Glutamatergic neuron (in vitro differentiated cells): ENCODE data around the gene SP2. TPM values are rescaled to one million over a fixed set of nuclear protein-coding genes. Genes with fewer than 3 reads are reported as not detected.

Experiments
- DNase-seq: peaks from one replicate; pipeline ENCODE4 v3.0.0; 2022
- H3K27ac Mint-ChIP-seq: one replicate; pipeline ENCODE4 v1.8.0; 2020; ENCODE audit warnings: mild to moderate bottlenecking, mixed read lengths, inconsistent platforms; ENCODE audit not compliant: unreplicated experiment
- H3K27me3 Mint-ChIP-seq: one replicate; pipeline ENCODE4 v1.8.0; 2020; ENCODE audit warnings: mild to moderate bottlenecking, moderate library complexity, mixed read lengths, inconsistent platforms; ENCODE audit not compliant: unreplicated experiment
- H3K36me3 Mint-ChIP-seq: one replicate; pipeline ENCODE4 v1.8.0; 2020; ENCODE audit warnings: mild to moderate bottlenecking, mixed read lengths, inconsistent platforms; ENCODE audit not compliant: unreplicated experiment
- H3K4me1 Mint-ChIP-seq: one replicate; pipeline ENCODE4 v1.8.0; 2020; ENCODE audit warnings: mild to moderate bottlenecking, low read depth, mixed read lengths, inconsistent platforms; ENCODE audit not compliant: unreplicated experiment
- H3K4me3 Mint-ChIP-seq: one replicate; pipeline ENCODE4 v1.8.0; 2020; ENCODE audit warnings: mild to moderate bottlenecking, mixed read lengths, inconsistent platforms; ENCODE audit not compliant: unreplicated experiment
- H3K9me3 Mint-ChIP-seq: one replicate; pipeline ENCODE4 v1.8.0; 2020; ENCODE audit warnings: mild to moderate bottlenecking, moderate library complexity, mixed read lengths, inconsistent platforms; ENCODE audit not compliant: unreplicated experiment
- total RNA-seq: library from RNA; stranded (reverse); fragmentation: NEBNext Ultra II Directional; extraction: Animal tissue kit (Norgen Biotek cat#: 25700); gene quantifications from one replicate; pipeline ENCODE4 v1.2.1, GENCODE V29; 2021; ENCODE audit not compliant: unreplicated experiment
- TF ChIP-seq, protein P1 (sequence below): fragments of 200-600 bp; sonication (generic); IDR thresholded peaks from one replicate; pipeline ENCODE4 v1.5.0; 2021; ENCODE audit not compliant: partially characterized antibody, unreplicated experiment

The SP2 gene
- total RNA-seq, 1 donor from 2014 or later: 17.8 TPM

DNA sequence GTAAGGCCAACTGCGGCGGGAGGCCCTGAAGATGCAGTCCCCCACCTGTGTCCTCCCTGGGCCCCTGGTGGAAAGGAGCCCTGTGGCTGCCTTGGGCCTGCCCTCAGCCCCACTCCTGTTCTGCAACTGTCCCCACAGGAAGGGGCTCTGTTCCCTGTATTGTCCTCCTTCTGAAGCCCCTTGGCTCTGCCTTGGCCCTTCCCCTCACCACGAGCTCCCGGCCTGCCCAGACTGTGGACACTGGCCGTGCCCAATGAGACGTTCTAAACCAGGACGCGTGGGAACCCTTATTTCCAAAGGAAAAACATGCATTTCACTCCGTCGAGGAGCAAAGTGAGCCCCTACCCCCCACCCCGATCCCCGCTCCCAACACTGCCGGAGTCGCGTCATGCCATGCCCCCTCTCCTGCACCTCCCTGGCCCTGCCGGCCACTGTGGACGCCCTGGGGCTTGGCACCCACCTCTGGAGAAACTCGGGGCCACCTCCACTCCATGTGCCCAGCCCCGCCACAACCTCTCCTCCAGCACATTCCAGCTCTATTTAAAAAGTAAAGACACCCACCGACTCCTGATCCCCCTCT is 31.9 kb downstream of the SP2 start:
- Mint-ChIP-seq H3K4me1 (peaks cover 13% of the 10 kb centered on the region), H3K4me3 (no peak overlapping the region), H3K36me3 (peaks cover 5% of the 10 kb centered on the region), H3K27me3 (peaks cover 5% of the 10 kb centered on the region), H3K9me3 (no peaks in the 10 kb centered on the region), H3K27ac (no peak overlapping the region)
- TF ChIP-seq, protein P1, sequence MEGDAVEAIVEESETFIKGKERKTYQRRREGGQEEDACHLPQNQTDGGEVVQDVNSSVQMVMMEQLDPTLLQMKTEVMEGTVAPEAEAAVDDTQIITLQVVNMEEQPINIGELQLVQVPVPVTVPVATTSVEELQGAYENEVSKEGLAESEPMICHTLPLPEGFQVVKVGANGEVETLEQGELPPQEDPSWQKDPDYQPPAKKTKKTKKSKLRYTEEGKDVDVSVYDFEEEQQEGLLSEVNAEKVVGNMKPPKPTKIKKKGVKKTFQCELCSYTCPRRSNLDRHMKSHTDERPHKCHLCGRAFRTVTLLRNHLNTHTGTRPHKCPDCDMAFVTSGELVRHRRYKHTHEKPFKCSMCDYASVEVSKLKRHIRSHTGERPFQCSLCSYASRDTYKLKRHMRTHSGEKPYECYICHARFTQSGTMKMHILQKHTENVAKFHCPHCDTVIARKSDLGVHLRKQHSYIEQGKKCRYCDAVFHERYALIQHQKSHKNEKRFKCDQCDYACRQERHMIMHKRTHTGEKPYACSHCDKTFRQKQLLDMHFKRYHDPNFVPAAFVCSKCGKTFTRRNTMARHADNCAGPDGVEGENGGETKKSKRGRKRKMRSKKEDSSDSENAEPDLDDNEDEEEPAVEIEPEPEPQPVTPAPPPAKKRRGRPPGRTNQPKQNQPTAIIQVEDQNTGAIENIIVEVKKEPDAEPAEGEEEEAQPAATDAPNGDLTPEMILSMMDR: no peak
- no peak for DNase-seq

DNA sequence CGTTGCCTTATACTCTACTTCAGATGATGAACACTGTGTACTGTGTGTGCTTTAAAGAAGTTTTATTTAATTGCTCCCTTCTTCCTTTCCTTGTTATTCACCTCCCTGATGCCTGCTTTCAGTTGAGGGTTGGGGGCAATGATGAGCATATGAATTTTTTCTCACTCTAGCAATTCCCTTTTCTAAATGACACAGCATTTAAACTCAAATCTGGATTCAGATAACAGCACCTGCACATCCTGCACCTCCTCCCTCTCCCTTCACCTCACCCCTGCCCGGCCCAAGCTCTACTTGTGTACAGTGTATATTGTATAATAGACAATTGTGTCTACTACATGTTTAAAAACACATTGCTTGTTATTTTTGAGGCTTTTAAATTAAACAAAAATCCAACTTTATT is 32.4 kb downstream of the SP2 start:
- Mint-ChIP-seq H3K36me3 (peaks cover 5% of the 10 kb centered on the region), H3K4me1 (peaks cover 13% of the 10 kb centered on the region), H3K27ac (no peak overlapping the region), H3K9me3 (peaks cover 1% of the 10 kb centered on the region), H3K27me3 (peaks cover 7% of the 10 kb centered on the region), H3K4me3 (no peak overlapping the region)
- no peak for DNase-seq
- TF ChIP-seq, protein P1: no peak

DNA sequence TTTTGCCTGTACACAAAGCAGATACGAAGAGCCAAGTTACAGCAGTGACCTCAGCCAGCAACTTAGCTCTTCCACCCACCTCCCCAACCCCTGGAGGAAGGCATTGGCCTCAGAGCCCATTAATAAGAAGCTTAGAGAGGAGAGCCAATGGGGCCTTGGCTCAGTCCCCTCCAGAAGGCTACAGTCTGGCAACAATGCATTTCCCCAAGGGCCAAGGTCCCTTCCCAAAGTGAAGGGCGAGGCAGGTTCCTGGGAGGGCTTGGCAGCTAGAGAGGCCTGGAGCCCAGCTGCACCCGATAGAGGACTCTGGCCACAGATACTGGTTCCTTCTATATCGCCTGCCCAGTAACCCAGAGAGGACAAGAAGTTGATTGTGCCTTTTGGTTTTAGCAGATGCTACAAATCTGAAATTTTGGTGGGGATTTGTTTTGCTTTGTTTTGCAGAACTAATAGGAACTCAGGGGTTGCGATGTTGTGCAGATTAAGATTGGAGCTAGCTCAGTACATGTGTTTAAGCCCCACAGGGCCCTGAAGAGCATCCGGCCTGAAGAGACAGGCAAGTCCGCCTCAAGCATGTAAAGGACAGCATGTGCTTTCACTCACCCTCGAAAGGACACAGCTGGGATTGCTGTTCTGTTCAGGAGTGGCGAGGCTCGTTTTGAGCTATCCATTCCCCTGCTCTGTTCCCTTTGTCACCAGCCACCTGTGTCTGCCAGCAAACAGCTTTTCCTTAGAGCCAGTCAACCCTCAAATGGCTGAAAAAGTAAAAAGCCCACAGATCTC is 33.4 kb downstream of the SP2 start:
- peaks cover 5% of the 10 kb centered on the region for H3K36me3 Mint-ChIP-seq
- H3K9me3 Mint-ChIP-seq: peaks cover 1% of the 10 kb centered on the region
- no peak overlapping the region for H3K4me3 Mint-ChIP-seq
- DNase-seq: no peak
- peak overlapping the region; percentile 18 for H3K27ac Mint-ChIP-seq
- TF ChIP-seq, protein P1: no peak
- peaks cover 13% of the 10 kb centered on the region for H3K4me1 Mint-ChIP-seq
- H3K27me3 Mint-ChIP-seq: peaks cover 7% of the 10 kb centered on the region

DNA sequence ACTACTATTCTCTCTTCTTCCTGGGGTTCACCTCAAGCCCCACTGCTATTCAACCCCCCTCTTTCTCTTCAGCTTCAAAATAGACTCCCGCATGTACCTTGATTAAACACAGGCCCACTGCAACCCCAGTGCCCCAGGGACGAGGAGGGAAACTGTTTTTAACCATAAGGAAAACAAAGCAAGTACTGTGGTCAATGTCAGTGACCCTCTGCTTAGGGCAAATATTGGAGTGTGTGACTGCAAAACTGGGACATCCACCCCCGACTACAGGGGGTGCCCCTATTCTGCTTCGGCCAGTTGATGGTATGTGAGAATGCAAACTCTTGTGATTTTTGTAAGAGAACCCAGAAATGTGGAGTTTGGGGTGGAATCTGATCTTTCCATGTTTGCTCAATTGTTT is 35.8 kb downstream of the SP2 start:
- peaks cover 9% of the 10 kb centered on the region for H3K27me3 Mint-ChIP-seq

More for the DNA sequence above, 35.8 kb downstream of the SP2 start:
- no peak overlapping the region for H3K27ac Mint-ChIP-seq
- H3K4me1 Mint-ChIP-seq: peaks cover 15% of the 10 kb centered on the region
- H3K4me3 Mint-ChIP-seq: no peak overlapping the region
- no peaks in the 10 kb centered on the region for H3K36me3 Mint-ChIP-seq
- DNase-seq: no peak
- H3K9me3 Mint-ChIP-seq: peaks cover 1% of the 10 kb centered on the region
- TF ChIP-seq, protein P1: no peak
